NCI-H748 (cell line): Measurements from ENCODE around the gene HES4.
A peak's percentile ranks its signal among the peaks of the same experiment; 100 is the strongest.

ENCODE experiments used
- DNase-seq: peaks from one replicate; lab custom pipeline; 2025; ENCODE audit not compliant: unreplicated experiment; lab: John Stamatoyannopoulos, UW

Gene HES4, protein sequence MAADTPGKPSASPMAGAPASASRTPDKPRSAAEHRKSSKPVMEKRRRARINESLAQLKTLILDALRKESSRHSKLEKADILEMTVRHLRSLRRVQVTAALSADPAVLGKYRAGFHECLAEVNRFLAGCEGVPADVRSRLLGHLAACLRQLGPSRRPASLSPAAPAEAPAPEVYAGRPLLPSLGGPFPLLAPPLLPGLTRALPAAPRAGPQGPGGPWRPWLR

DNA sequence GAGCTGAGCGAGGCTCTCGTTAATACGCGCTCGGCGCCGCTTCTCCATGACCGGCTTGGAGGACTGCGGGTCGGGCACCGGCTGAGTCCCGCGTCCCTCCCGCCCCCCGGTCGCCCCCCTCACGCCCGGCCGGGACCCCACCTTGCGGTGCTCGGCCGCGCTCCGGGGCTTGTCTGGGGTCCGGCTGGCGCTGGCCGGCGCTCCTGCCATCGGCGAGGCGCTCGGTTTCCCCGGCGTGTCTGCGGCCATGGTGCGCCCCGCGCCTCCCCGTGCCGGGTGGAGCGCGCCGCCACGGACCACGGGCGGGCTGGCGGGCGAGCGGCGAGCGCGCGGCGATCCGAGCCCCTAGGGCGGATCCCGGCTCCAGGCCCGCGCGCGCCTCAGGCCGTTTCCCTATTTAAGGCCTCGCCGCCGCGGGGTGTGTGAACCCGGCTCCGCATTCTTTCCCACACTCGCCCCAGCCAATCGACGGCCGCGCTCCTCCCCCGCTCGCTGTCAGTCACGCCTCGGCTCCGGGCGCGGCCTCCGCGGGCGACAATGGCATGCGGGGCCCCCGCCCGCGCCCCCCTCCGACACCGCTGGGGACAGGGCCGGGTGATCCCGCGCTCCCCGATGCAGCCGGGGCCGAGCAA lies at the start of gene HES4:
HES4 (minus strand) TSS at position 373 of the 632 bp plus-strand sequence; CDS start at position 249, 124 bp downstream.
- DNase-seq = peak; percentile 88

DNA sequence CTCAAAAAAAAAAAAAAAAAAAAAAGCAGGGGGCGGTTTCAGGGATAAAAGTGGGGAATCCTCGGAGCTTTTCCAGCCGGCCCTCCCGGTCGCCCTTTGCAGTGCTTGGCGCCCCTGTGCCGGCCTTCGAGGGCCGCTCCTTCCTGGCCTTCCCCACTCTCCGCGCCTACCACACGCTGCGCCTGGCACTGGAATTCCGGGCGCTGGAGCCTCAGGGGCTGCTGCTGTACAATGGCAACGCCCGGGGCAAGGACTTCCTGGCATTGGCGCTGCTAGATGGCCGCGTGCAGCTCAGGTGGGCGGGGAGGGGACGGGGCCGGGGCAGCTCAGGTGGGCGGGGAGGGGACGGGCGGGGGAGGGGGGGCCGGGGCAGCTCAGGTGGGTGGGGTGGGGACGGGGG lies 48.9 kb upstream of the HES4 start:
- peak; percentile 7 for DNase-seq

DNA sequence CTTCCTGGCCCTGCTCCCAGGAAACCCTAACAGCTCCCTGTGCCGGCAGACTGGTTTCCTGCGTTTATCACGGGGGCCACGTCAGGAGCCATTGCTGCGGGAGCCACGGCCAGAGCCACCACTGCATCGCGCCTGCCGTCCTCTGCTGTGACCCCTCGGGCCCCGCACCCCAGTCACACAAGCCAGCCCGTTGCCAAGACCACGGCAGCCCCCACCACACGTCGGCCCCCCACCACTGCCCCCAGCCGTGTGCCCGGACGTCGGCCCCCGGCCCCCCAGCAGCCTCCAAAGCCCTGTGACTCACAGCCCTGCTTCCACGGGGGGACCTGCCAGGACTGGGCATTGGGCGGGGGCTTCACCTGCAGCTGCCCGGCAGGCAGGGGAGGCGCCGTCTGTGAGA lies 48.1 kb upstream of the HES4 start:
- DNase-seq = no peak

DNA sequence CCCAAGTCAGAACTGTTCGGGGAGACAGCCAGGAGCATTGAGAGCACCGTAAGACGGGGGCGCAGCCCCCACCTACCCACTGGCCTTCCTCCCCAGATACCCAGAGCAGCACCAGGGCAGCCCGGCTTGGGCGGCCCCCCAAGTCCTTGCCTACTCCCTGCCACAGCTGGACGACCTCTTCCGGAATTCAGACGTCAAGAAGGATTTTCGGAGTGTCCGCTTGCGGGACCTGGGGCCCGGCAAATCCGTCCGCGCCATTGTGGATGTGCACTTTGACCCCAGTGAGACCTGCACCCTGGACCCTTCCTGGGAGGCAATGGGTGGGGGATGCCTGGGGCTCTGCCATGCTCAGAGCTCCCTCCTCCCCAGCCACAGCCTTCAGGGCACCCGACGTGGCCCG lies 47.5 kb upstream of the HES4 start:
- DNase-seq = no peak

DNA sequence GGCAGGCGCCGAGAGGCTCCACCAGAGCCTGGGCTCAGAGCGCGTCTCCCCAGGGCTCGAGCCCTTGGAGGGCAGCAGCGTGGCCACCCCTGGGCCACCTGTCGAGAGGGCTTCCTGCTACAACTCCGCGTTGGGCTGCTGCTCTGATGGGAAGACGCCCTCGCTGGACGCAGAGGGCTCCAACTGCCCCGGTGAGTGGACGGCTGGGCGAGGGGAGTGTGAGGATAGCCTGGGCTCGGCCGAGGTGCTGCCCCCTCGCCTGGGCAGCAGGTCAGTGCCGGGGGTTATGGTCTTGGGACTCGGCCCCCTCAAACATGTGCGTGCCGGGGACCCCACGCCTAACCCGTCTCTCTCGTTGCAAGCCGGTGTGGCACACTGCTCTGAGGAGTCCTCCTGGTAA lies 46.9 kb upstream of the HES4 start:
- DNase-seq = no peak

DNA sequence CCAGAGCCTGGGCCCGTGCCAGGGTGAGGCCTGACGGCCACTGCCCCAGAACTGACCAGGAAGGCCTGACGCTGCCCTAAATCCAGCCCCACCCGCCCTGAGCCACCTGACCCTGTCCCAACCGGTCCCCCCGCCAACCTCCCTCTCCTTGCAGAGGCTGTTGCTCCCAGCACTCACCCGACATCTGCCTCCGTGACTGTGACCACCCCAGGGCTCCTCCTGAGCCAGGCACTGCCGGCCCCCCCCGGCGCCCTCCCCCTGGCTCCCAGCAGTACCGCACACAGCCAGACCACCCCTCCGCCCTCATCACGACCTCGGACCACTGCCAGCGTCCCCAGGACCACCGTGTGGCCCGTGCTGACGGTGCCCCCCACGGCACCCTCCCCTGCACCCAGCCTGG lies 46.3 kb upstream of the HES4 start:
- no peak for DNase-seq

DNA sequence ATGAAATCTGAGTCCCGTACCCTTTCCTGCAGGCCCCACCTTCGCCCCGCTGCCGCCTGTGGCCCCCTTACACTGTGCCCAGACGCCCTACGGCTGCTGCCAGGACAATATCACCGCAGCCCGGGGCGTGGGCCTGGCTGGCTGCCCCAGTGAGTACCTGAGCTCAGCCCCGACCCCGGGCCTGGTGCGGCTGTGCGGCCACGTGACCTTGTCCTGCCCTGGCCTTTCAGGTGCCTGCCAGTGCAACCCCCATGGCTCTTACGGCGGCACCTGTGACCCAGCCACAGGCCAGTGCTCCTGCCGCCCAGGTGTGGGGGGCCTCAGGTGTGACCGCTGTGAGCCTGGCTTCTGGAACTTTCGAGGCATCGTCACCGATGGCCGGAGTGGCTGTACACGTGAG lies 45.2 kb upstream of the HES4 start:
- no peak for DNase-seq

DNA sequence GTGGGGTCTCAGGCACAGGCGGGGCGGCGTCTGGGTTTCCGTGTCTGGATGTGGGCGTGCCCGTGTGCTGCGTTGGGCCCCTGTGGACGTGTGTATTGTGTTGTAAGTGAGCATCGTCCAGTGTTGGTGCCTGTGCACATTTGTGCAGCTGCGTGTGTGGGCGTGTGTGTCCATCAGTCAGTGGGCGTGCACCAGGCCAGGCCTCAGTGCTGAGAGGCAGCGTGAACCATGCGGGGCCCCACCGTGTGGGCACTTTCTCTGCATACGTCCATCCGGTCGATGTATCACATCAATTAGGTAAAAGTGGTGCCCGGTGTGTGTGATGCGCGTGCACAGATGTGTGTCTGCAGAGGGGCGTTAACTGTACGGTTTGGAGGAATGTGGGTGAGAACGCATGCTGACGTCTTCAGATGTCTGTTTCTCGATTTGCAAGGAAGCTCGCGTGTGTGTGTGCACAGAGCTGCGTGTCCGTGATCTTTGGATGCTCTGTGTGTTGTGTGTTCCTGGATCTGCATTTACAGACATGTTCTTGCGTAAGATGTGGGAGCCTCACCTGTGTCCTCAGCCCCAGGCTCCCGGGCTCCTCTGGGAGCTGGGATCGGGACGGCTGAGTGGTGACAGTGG lies 44.7 kb upstream of the HES4 start:
- no peak for DNase-seq

DNA sequence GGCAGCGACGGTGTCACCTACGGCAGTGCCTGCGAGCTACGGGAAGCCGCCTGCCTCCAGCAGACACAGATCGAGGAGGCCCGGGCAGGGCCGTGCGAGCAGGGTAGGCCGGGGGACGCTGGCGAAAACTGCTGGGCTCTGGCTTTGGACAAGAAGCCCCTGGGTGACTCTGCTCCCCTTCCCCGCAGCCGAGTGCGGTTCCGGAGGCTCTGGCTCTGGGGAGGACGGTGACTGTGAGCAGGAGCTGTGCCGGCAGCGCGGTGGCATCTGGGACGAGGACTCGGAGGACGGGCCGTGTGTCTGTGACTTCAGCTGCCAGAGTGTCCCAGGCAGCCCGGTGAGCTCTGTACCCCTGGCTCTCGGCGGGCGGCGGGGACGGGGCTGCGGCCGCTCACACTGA lies 44.0 kb upstream of the HES4 start:
- no peak for DNase-seq

DNA sequence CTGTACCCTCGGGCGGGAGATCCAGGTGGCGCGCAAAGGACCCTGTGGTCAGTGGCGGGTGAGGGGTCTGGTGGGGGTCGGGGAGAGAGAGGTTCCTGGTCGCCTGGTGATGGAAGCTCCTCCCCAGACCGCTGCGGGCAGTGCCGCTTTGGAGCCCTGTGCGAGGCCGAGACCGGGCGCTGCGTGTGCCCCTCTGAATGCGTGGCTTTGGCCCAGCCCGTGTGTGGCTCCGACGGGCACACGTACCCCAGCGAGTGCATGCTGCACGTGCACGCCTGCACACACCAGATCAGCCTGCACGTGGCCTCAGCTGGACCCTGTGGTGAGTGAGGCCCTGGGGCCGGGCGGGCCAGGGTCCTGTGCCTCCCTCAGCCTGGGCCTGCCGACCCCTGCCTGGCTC lies 43.5 kb upstream of the HES4 start:
- no peak for DNase-seq

DNA sequence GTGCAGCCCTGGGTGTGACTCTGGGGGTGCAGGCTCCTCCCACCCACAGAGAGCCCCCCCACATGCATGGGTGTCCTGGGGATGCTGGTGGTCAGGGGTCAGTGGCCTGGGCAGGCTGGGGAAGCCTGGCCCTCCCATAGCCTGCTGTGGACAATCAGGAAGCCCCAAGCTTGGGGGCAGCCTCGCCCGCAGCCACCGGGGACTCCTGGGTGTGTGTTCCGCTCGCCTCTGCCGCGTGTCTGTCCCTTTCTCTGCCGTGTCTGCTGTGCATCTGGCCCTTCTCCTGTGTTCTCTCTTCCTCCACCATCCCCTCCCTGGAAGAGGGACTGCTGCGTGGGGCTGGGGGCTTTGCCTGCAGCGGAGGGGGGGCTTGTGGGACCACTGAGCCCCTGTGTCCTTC lies 42.9 kb upstream of the HES4 start:
- no peak for DNase-seq

DNA sequence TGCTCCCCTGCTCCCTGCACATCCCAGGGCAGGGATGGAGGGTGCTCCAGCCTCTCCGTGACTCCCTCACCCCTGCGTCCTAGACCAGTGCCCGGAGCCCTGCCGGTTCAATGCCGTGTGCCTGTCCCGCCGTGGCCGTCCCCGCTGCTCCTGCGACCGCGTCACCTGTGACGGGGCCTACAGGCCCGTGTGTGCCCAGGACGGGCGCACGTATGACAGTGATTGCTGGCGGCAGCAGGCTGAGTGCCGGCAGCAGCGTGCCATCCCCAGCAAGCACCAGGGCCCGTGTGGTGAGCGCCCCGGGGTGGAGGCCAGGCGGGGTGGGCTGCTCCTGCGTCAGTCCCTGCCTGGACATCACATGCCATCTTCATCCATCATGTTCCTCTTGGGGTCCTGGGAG lies 42.0 kb upstream of the HES4 start:
- no peak for DNase-seq

DNA sequence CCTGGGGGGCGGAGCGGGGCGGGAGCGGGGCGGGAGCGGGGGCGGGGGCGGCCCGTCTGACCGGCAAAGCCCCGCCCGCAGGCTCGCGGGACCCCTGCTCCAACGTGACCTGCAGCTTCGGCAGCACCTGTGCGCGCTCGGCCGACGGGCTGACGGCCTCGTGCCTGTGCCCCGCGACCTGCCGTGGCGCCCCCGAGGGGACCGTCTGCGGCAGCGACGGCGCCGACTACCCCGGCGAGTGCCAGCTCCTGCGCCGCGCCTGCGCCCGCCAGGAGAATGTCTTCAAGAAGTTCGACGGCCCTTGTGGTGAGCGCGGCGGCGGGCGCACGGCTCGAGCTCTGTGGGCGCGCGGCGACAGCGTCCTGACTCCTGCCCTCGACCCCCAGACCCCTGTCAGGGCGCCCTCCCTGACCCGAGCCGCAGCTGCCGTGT lies 41.2 kb upstream of the HES4 start:
- DNase-seq = peak; percentile 42

DNA sequence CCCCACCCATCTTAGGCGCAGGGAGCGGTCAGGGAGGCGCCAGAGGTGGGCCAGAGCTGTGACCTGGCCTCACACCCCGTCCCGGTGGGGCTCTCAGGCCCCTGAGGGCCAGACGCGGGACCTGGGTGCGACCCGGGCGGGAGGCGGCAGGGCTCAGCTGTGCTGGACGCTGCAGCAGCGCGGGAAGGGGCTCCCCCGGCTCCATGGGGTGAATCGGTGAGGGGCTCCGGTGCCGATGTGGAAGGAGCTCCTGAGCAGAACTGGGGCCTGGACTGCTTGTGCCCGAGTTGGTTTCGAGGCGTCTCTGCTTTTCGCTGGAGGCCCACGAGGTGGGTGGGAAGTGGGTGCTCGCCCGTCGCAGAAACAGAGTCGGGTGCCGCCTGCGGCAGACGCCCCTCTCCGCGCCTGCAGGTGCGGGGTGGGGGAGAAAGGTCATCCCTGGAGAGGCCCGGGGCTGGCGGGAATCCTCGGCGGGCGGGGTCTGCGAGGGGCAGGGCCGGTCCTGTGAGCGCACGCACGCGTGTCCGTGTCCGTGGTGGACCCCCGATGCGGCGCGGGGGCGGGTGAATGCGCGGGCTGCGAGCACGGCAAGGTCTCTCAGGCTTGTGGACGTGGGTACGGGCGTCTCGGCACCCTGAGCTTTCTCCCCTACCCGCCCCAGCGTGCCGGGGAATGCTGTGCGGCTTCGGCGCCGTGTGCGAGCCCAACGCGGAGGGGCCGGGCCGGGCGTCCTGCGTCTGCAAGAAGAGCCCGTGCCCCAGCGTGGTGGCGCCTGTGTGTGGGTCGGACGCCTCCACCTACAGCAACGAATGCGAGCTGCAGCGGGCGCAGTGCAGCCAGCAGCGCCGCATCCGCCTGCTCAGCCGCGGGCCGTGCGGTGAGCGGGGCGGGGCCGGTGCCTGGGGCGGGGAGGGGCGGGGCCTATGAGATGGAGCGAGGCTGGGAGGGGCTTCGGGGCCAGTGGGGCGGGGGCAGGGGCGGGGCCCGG lies 40.4 kb upstream of the HES4 start:
- DNase-seq = peak; percentile 81

DNA sequence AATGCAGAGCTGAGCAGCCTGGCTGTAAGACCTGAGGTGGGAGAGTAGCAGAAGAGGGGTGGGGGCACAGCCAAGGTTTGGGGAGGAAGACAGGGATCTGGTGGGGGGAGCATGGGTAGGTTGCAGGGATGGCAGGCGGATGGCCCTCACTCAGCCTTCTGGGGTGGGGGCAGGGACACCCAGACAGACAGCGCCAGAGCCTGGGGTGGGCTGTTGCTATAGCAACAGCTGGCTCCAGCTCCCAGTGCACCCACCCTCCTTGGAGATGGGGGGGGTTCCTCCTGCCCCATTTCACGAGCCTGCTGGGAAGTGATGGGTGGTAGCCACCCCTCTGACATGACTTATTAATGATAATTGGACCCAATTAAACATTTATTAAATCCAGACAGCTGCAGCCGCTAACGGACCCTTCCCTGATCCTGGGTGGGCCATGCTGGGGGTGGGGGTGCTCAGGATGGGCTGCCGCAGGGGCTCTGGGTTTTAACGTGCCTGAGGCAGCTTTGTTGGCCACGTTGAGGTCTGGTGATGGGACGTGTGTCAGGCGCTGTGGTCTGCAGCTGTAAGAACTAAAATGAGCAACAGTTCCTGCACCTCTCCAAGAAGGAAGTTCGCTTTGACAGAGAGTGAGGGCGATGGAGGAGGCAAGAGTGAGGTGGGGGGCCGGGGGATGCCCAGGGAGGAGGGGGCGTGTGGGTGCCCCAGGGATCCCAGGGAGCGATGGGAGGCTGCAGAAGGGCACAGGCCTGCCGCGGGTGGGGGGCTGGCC lies 39.4 kb upstream of the HES4 start:
- no peak for DNase-seq

DNA sequence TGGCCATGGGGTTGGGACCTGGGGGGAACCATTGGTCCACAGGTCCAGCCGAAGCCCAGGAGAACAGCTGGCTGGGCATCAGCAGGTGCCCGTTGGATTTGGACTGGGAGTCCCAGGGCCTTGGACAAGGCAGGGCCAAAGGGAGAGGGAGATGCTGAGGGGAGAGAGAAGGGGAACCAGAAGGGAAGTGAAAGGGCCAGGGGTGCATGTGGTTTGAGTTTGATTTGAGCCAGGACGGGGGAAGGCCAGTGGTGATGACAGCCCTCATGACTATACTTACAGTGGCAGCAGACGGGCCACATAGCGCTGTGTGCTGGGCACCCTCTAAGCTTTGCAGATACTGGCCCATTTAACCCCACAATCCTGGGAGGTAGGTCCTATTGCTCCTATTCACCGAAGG lies 38.8 kb upstream of the HES4 start:
- DNase-seq = no peak

DNA sequence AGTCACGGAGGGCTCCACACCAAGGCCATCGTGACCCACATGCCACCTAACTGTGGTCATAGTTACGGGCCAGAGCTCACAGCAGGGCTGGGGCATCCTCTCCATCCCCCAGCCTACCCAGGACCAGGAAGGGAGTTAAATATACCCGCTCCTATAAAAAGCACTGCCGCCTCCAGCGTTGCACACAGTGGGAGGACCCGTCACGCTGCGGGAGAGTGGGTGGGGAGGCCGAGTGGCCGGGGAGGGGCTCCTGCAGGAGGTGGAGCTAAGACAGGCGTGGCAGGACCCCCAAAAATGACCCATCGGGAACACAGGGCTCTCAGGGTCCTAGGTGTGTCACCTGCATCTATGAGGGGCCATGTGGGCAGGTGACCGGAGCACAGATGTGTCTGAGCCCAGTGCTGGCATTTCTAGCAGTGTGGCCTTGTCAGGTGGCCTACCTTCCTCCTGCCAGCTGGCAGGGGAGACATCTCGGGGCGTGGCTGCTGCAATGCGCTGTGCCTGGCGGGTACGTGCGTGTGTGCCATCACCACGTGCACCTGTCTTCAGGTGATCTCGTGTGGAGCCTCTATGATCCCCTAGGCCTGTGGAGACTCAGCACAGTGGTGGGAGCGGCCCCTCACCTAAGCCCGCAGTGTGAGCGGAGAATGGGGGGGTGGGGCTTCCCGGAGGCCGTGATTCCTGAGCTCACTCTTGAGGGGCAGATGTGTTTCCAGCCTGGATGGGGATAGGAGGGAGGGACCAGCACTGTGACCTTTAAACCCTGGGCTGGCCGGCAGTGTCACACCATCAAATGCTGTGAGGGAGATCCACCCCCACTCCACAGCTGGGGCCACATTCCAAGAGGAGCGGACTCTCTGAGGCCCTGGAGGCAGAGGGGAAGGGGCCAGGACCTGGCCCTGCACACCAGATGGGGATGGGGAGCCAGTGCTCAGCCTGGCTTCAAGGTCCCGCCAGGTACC lies 37.8 kb upstream of the HES4 start:
- DNase-seq = peak; percentile 15

DNA sequence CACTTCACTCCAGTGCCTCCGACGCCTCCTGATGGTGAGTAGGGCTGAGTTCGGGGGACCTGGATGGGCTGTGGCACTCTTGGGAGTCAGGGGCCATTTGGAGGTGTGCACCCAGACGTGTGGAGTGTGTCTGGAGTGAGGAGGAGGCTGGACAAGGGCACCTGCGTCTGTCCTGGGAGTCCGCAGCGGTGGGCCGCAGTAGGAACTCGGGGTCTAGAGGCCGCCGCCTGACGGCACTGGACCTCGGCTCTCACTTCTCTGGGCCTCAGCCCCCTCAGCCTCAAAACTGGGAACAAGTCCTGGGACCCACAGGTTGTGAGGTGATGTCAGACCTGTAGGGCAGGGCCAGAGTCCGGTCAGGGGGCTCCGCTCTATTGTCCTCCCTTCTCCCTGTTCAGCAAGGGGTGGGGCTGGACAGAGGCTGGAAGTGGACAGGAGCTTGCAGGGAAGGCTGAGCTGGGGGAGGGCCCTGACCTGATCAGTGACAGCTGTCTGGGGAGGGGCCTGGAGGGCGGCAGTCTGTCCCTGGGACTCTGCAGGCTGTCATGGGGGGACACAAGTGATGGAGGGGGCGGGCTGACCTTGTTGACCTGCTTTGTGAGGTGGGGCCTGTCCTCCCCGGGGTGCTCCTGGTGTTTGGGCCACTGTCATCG lies 35.5 kb upstream of the HES4 start:
- no peak for DNase-seq

DNA sequence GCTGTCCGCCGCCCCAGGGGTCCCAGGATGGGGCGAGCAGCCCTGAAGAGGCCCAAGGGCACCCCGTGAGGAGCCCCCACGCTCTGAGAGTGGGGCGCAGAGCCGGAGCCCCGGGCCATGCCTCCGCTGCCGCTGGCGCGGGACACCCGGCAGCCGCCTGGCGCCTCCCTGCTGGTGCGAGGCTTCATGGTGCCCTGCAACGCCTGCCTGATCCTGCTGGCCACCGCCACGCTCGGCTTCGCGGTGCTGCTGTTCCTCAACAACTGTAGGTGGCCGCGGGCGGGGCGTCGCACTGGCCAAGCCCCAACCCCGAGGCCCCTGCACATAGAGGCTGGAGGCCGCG lies 34.5 kb upstream of the HES4 start:
- peak; percentile 52 for DNase-seq
